H9 (cell line): ENCODE data around the gene DLK1. TPM values are rescaled to one million over a fixed set of nuclear protein-coding genes. Genes with fewer than 3 reads are reported as not detected.

Experiments used
- DNase-seq: peaks from one replicate; pipeline ENCODE4 v3.0.0-alpha.2; 2017
- H2AFZ ChIP-seq: one replicate; pipeline ENCODE4 v1.6.1; 2013; ENCODE audit warnings: mild to moderate bottlenecking, low read length, control low read depth, moderate library complexity
- H2AK5ac ChIP-seq: 2 replicates; pipeline ENCODE4 v1.6.1; 2013; ENCODE audit warnings: low read length, control low read depth, mixed read lengths; ENCODE audit not compliant: insufficient read length
- H2BK120ac ChIP-seq: one replicate; pipeline ENCODE4 v1.6.1; 2013; ENCODE audit warnings: low read depth, mild to moderate bottlenecking, low read length, control low read depth, inconsistent platforms; ENCODE audit not compliant: poor library complexity, severe bottlenecking
- H2BK12ac ChIP-seq: 2 replicates; pipeline ENCODE4 v1.6.1; 2013; ENCODE audit warnings: low read length, control low read depth, mixed read lengths, low read depth; ENCODE audit not compliant: insufficient read length
- H2BK15ac ChIP-seq: 2 replicates; pipeline ENCODE4 v1.6.1; 2013; ENCODE audit warnings: low read depth, low read length, control low read depth
- H2BK20ac ChIP-seq: one replicate; pipeline ENCODE4 v1.6.1; 2013; ENCODE audit warnings: low read depth, mild to moderate bottlenecking, low read length, control low read depth, inconsistent platforms; ENCODE audit not compliant: poor library complexity, severe bottlenecking
- H2BK5ac ChIP-seq: 2 replicates; pipeline ENCODE4 v1.6.1; 2013; ENCODE audit warnings: low read length, control low read depth, mixed read lengths; ENCODE audit not compliant: insufficient read length
- H3K14ac ChIP-seq: 2 replicates; pipeline ENCODE4 v1.6.1; 2013; ENCODE audit warnings: low read length, control low read depth; ENCODE audit not compliant: insufficient read depth
- H3K18ac ChIP-seq: 2 replicates; pipeline ENCODE4 v1.6.1; 2013; ENCODE audit warnings: low read depth, mild to moderate bottlenecking, mixed read lengths, low read length, control low read depth; ENCODE audit not compliant: insufficient read length
- H3K23ac ChIP-seq: 2 replicates; pipeline ENCODE4 v1.6.1; 2013; ENCODE audit warnings: low read length, control low read depth, mixed read lengths, low read depth; ENCODE audit not compliant: insufficient read length
- H3K23me2 ChIP-seq: 2 replicates; pipeline ENCODE4 v1.6.1; 2013; ENCODE audit warnings: low read depth, mild to moderate bottlenecking, mixed read lengths, low read length, control low read depth; ENCODE audit not compliant: insufficient read length, poor library complexity, severe bottlenecking
- H3K27ac ChIP-seq: 2 replicates; pipeline ENCODE4 v1.5.1; 2013; ENCODE audit warnings: low read length, control low read depth, mixed read lengths, low read depth; ENCODE audit not compliant: insufficient read length
- H3K27me3 ChIP-seq: 2 replicates; pipeline ENCODE4 v1.6.1; 2013; ENCODE audit warnings: low read length, control low read depth, inconsistent platforms; ENCODE audit not compliant: insufficient read depth
- H3K4ac ChIP-seq: 2 replicates; pipeline ENCODE4 v1.6.1; 2013; ENCODE audit warnings: low read depth, mild to moderate bottlenecking, control low read depth, inconsistent platforms, low read length, moderate library complexity
- H3K4me1 ChIP-seq: 2 replicates; pipeline ENCODE4 v1.6.1; 2013; ENCODE audit warnings: low read length, control low read depth, inconsistent platforms; ENCODE audit not compliant: insufficient read depth
- H3K4me2 ChIP-seq: 2 replicates; pipeline ENCODE4 v1.6.1; 2013; ENCODE audit warnings: low read length, control low read depth, mixed read lengths; ENCODE audit not compliant: insufficient read length, insufficient read depth
- H3K56ac ChIP-seq: 2 replicates; pipeline ENCODE4 v1.6.1; 2013; ENCODE audit warnings: low read depth, mild to moderate bottlenecking, mixed read lengths, low read length, control low read depth; ENCODE audit not compliant: insufficient read length
- H3K79me1 ChIP-seq: 2 replicates; pipeline ENCODE4 v1.6.1; 2013; ENCODE audit warnings: low read depth, mild to moderate bottlenecking, moderate library complexity, low read length, control low read depth, inconsistent platforms; ENCODE audit not compliant: insufficient read depth, poor library complexity, severe bottlenecking
- H3K79me2 ChIP-seq: 2 replicates; pipeline ENCODE4 v1.6.1; 2013; ENCODE audit warnings: low read length, control low read depth, inconsistent platforms; ENCODE audit not compliant: insufficient read depth
- H3K9ac ChIP-seq: 2 replicates; pipeline ENCODE4 v1.6.1; 2013; ENCODE audit warnings: low read length, control low read depth, mixed read lengths; ENCODE audit not compliant: insufficient read length; ENCODE audit errors: extremely low read depth
- H3K9me3 ChIP-seq: one replicate; pipeline ENCODE4 v1.6.1; 2013; ENCODE audit warnings: low read depth, low read length, inconsistent platforms; ENCODE audit not compliant: control insufficient read depth
- H3T11ph ChIP-seq: one replicate; pipeline ENCODE4 v1.6.1; 2013; ENCODE audit warnings: mild to moderate bottlenecking, low read length, control low read depth, inconsistent platforms
- H4K20me1 ChIP-seq: one replicate; pipeline ENCODE4 v1.6.1; 2013; ENCODE audit not compliant: control insufficient read depth, insufficient read length, insufficient read depth
- H4K5ac ChIP-seq: 2 replicates; pipeline ENCODE4 v1.6.1; 2013; ENCODE audit warnings: low read depth, mild to moderate bottlenecking, mixed read lengths, low read length, control low read depth; ENCODE audit not compliant: insufficient read length
- H4K8ac ChIP-seq: replicated peaks from 2 replicates; pipeline ENCODE4 v1.6.1; 2013; ENCODE audit warnings: low read length, control low read depth, mixed read lengths, low read depth; ENCODE audit not compliant: insufficient read length
- H4K91ac ChIP-seq: 2 replicates; pipeline ENCODE4 v1.6.1; 2013; ENCODE audit warnings: low read depth, mild to moderate bottlenecking, moderate library complexity, mixed read lengths, low read length, control low read depth; ENCODE audit not compliant: insufficient read length
- H3K27ac Mint-ChIP-seq, 3 experiments: 2 replicates in 2 of 3; 3 replicates in 1 of 3; pipeline ENCODE4 v1.8.0; 2020 to 2021; ENCODE audit warnings: mixed read lengths in 3 of 3, mild to moderate bottlenecking in 1 of 3, moderate library complexity in 1 of 3
- H3K27me3 Mint-ChIP-seq: 2 replicates; pipeline ENCODE4 v1.8.0; 2021; ENCODE audit warnings: low read depth, mild to moderate bottlenecking, moderate library complexity, mixed read lengths
- H3K36me3 Mint-ChIP-seq, 3 experiments: 2 replicates in 2 of 3; 3 replicates in 1 of 3; pipeline ENCODE4 v1.8.0; 2020 to 2021; ENCODE audit warnings: low read depth in 3 of 3, mixed read lengths in 3 of 3; ENCODE audit not compliant: insufficient read depth in 1 of 3
- H3K4me1 Mint-ChIP-seq, 2 experiments: 2 replicates each; pipeline ENCODE4 v1.8.0; 2020; ENCODE audit warnings: mixed read lengths in 2 of 2
- H3K4me3 Mint-ChIP-seq, 2 experiments: 2 replicates in 1 of 2; 3 replicates in 1 of 2; pipeline ENCODE4 v1.8.0; 2020 to 2021; ENCODE audit warnings: mild to moderate bottlenecking in 2 of 2, mixed read lengths in 2 of 2, moderate library complexity in 1 of 2
- H3K9me3 Mint-ChIP-seq, 2 experiments: 2 replicates in 1 of 2; 3 replicates in 1 of 2; pipeline ENCODE4 v1.8.0; 2020; ENCODE audit warnings: mild to moderate bottlenecking in 2 of 2, mixed read lengths in 2 of 2, moderate library complexity in 1 of 2
- CTCF ChIP-seq: fragments of 200-600 bp; sonication (generic); conservative IDR thresholded peaks from 3 replicates; pipeline ENCODE4 v1.8.0; 2021; ENCODE audit warnings: antibody characterized with exemption, mild to moderate bottlenecking
- WGBS: extraction: QIAGEN DNeasy Blood & Tissue Kit; methylation state at CpG from one replicate; pipeline ENCODE4 v1.1.7; 2013; ENCODE audit warnings: missing lambda C conversion rate, low lambda C conversion rate, mixed read lengths; ENCODE audit not compliant: insufficient read length; ENCODE audit errors: extremely low coverage; 5-methylcytosine and 5-hydroxymethylcytosine counted together
- total RNA-seq: library from RNA; stranded (reverse); gene quantifications from 2 replicates; pipeline ENCODE4 v1.2.1, GENCODE V29; 2021

The DLK1 gene
- total RNA-seq, 1 experiment from 2014 or later: 2.8 TPM

- Histone ChIP-seq H3K79me2 (no peaks in the 10 kb centered on the region; the same call in 1 of the 2 replicates), H2BK20ac (no peak overlapping the region), H3K4me2 (no peak overlapping the region), H3K23me2 (no peaks in the 10 kb centered on the region), H3T11ph (no peak overlapping the region), H3K18ac (no peak overlapping the region), H4K5ac (no peak overlapping the region), H3K14ac (no peak overlapping the region; the same call in 1 of the 2 replicates), H2BK15ac (no peak overlapping the region), H2AK5ac (no peak overlapping the region), H2BK5ac (no peak overlapping the region), H3K56ac (no peak overlapping the region), H3K27me3 (no peaks in the 10 kb centered on the region), H3K4me1 (no peaks in the 10 kb centered on the region; the same call in 1 of the 2 replicates), H3K27ac (no peak overlapping the region), H2AFZ (no peak overlapping the region), H3K9ac (no peak overlapping the region), H3K23ac (no peak overlapping the region), H3K4ac (no peak overlapping the region), H3K9me3 (no peaks in the 10 kb centered on the region), H3K79me1 (no peaks in the 10 kb centered on the region), H4K20me1 (peaks cover 2% of the 10 kb centered on the region), H4K8ac (no peak overlapping the region), H4K91ac (no peak overlapping the region), H2BK120ac (no peak overlapping the region), H2BK12ac (no peak overlapping the region)
- no peak for TF ChIP-seq CTCF
- Mint-ChIP-seq H3K9me3 (no peaks in the 10 kb centered on the region; a peak in 1 of 5 replicates), H3K36me3 (no peaks in the 10 kb centered on the region), H3K4me3 (no peak overlapping the region), H3K27me3 (peaks cover 14% of the 10 kb centered on the region), H3K27ac (peak overlapping the region in 1 of 3 experiments; percentile 84; a peak in 1 of 7 replicates), H3K4me1 (peaks cover 21 to 27% of the 10 kb centered on the region in 2 experiments)
- no CpG with 5 or more reads among the region's 6 CpGs for WGBS
- DNase-seq: no peak
Measured at GRCh38 chr14:100692256-100692655, 34.4 kb upstream of the DLK1 start.
